ENCODE data around the gene SRPK1. TPM values are rescaled to one million over a fixed set of nuclear protein-coding genes. Genes with fewer than 3 reads are reported as not detected.

Gene SRPK1
- total and polyA plus RNA-seq, 2 of the 13 experiments (the other 11 are each of a cell fraction or from before 2014, with no cell fraction given) = 56.4 to 142 TPM

- TF ChIP-seq ZNF17 (CRISPR knock-in tag; IDR thresholded peaks at IDR 0.05) = no peak
- no peak for TF ChIP-seq ZNF564 (CRISPR knock-in tag; IDR thresholded peaks at IDR 0.05)
- no peak for TF ChIP-seq MLXIP (CRISPR knock-in tag; IDR thresholded peaks at IDR 0.05; ENCODE audit: borderline replicate concordance)
- TF ChIP-seq ZBTB33 (CRISPR knock-in tag; IDR thresholded peaks at IDR 0.05) = peak; percentile 17; the same call in 1 of the 2 replicates
- TF ChIP-seq CTCF (CRISPR knock-in tag; IDR thresholded peaks at IDR 0.05) = no peak
- TF ChIP-seq ARNT2 (CRISPR knock-in tag; IDR thresholded peaks at IDR 0.05; ENCODE audit: low read depth) = peak; percentile 51; the same call in 1 of the 2 replicates
- TF ChIP-seq ONECUT2 (CRISPR knock-in tag; IDR thresholded peaks at IDR 0.05) = no peak; the same call in 1 of the 2 replicates
- TF ChIP-seq ARID3A (IDR thresholded peaks at IDR 0.05; ENCODE audit: low read depth, low read length) = no peak
- TF ChIP-seq ASH2L (IDR thresholded peaks at IDR 0.05; ENCODE audit: insufficient read length, low read depth, low read length) = peak; percentile 37
- TF ChIP-seq ZNF770 (CRISPR knock-in tag; IDR thresholded peaks at IDR 0.05) = no peak
- TF ChIP-seq ZFY (CRISPR knock-in tag; IDR thresholded peaks at IDR 0.05) = peak; percentile 62
- no peak; the same call in 1 of the 2 replicates for TF ChIP-seq MIXL1 (CRISPR knock-in tag; IDR thresholded peaks at IDR 0.05)
- TF ChIP-seq BCL3 (CRISPR knock-in tag; IDR thresholded peaks at IDR 0.05) = no peak
- no peak for TF ChIP-seq TOPORS (CRISPR knock-in tag; IDR thresholded peaks at IDR 0.05)
Measured at GRCh38 chr6:35919827-35920751, 809 bp downstream of the SRPK1 start (continued).

All from HepG2 (cell line).